Measurements from ENCODE around the gene RAPGEF3. TPM values are rescaled to one million over a fixed set of nuclear protein-coding genes. Genes with fewer than 3 reads are reported as not detected.

Gene RAPGEF3
- total and polyA plus RNA-seq, 2 of the 13 experiments (the other 11 are each of a cell fraction or from before 2014, with no cell fraction given), result 0.07 TPM

- TF ChIP-seq SRF (IDR thresholded peaks at IDR 0.05; ENCODE audit: low read depth, low read length) (no peak), PATZ1 (CRISPR knock-in tag; IDR thresholded peaks at IDR 0.05) (peak; percentile 92), ZNF124 (CRISPR knock-in tag; IDR thresholded peaks at IDR 0.05) (no peak), ZNF616 (CRISPR knock-in tag; IDR thresholded peaks at IDR 0.05; ENCODE audit: low read depth) (no peak), HDAC2 (CRISPR knock-in tag; IDR thresholded peaks at IDR 0.05) (no peak), GFI1 (CRISPR knock-in tag; IDR thresholded peaks at IDR 0.05; ENCODE audit: borderline replicate concordance) (0 out of 2 replicates have a peak, but pooled peaks have one; percentile 43), TCF12 (IDR thresholded peaks at IDR 0.05) (no peak), TCF12 (CRISPR knock-in tag; IDR thresholded peaks at IDR 0.05) (no peak), KDM6A (CRISPR knock-in tag; IDR thresholded peaks at IDR 0.05; ENCODE audit: low read depth) (no peak), TMF1 (CRISPR knock-in tag; IDR thresholded peaks at IDR 0.05; ENCODE audit: low read depth) (no peak), ZNF780A (CRISPR knock-in tag; IDR thresholded peaks at IDR 0.05) (0 out of 2 replicates have a peak, but pooled peaks have one; percentile 35), ZNF264 (CRISPR knock-in tag; IDR thresholded peaks at IDR 0.05) (no peak), PHF21A (CRISPR knock-in tag; IDR thresholded peaks at IDR 0.05) (no peak), ZNF512B (CRISPR knock-in tag; IDR thresholded peaks at IDR 0.05; ENCODE audit: borderline replicate concordance) (no peak), ARID4A (CRISPR knock-in tag; IDR thresholded peaks at IDR 0.05; ENCODE audit: borderline replicate concordance) (peak; percentile 36; the same call in 1 of the 2 replicates), HOMEZ (CRISPR knock-in tag; IDR thresholded peaks at IDR 0.05; ENCODE audit: low read depth) (no peak), ZNF446 (CRISPR knock-in tag; IDR thresholded peaks at IDR 0.05) (no peak), GTF3A (CRISPR knock-in tag; conservative IDR thresholded peaks at IDR 0.05) (no peak), FOXK2 (IDR thresholded peaks at IDR 0.05) (peak; percentile 14; the same call in 1 of the 2 replicates), KDM4B (CRISPR knock-in tag; IDR thresholded peaks at IDR 0.05) (no peak)
These were observed at the start of gene RAPGEF3 (continued) for GRCh38 chr12:47758834-47759690.
